Stimulated activated CD4-positive, alpha-beta T cell treated with anti-CD3 and anti-CD28 coated beads, Interleukin-15, amount 100 ng/mL, for 1 hour (primary cell): Measurements from ENCODE around the gene INPP4A.

Source experiments
- DNase-seq, 2 donors: peaks; one replicate each; pipeline ENCODE4 v3.0.0-alpha.2; 2020; ENCODE audit warnings: low read depth in 1 of 2, low spot score in 1 of 2

Gene INPP4A

GRCh38 chr2:98509542-98510321 lies 65.1 kb downstream of the INPP4A start:
- DNase-seq, result no peak

DNA sequence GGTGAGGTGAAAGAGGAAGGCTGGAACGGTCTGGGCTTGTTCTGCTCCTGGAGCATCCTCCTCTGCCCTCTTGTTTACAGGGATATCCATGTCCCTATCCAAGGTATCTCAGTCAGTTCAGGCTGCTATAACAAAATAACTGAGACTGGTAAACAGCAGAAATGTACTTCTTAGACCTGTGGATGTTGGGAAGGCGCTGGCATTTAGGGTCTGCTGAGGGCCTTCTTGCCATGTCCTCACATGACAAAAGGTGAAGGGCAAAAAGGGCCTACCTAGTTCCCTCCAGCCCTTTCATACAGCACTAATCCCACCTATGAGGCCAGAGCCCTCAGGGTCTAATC lies 65.6 kb downstream of the INPP4A start:
- DNase-seq, result no peak

GRCh38 chr2:98511981-98512380 lies 67.3 kb downstream of the INPP4A start:
- no peak for DNase-seq

- no peak for DNase-seq
Observed at GRCh38 chr2:98512699-98513098, 68.0 kb downstream of the INPP4A start.

DNA sequence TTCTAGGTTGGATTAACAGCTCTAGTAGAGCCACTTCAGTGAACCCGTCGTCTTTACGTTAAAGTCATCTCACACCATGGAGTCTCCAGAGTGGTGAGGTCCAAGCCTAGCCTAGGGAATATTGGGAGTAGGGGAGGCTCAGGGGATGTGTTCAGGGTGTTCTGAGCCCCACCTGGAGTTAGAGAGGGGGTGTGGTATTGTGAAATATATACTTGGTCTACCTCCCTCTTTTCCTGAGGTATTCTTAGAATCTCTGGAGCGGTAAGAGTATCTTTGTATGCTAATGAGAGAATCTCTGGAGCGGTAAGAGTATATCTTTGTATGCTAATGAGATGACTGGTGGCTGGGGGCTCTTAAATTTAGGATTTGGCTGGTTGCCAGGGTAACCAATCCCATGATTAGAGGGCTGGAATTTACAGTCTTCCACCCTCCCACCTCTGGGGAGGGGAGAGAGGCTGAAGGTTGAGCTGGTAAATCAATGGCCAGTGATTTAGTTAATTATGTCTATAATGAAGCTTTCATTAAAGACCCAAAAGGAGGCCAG lies 69.5 kb downstream of the INPP4A start:
- no peak for DNase-seq

- DNase-seq, result no peak
Observed at GRCh38 chr2:98514879-98515249, 70.2 kb downstream of the INPP4A start.

- no peak for DNase-seq
Observed at GRCh38 chr2:98515250-98515991, 70.8 kb downstream of the INPP4A start.

- no peak for DNase-seq
Observed at GRCh38 chr2:98516571-98516970, 71.9 kb downstream of the INPP4A start.

GRCh38 chr2:98517636-98518035 lies 73.0 kb downstream of the INPP4A start:
- no peak for DNase-seq

GRCh38 chr2:98518101-98518500 lies 73.4 kb downstream of the INPP4A start:
- DNase-seq, result peak; percentile 23 to 26

GRCh38 chr2:98519156-98519555 lies 74.5 kb downstream of the INPP4A start:
- no peak for DNase-seq

DNA sequence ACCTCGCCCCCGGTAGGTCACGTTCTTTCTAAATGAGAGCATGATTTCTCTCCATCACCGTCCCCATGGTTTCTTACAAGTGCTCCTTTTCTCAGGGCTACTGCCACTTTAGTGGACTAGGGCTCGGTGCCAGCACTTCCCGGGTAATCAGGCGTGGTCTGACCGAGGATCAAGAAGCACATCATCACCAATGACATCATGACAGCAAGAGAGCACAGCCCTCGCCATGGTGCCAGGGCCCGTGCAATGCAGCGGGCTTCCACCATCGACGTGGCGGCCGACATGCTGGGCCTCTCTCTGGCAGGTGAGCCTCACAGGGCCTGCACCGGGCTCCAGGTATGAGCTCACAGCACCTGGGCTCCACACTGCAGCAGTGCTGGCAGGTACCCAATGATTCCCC lies 75.2 kb downstream of the INPP4A start:
- no peak for DNase-seq

GRCh38 chr2:98520806-98521205 lies 76.1 kb downstream of the INPP4A start:
- DNase-seq, result no peak

DNA sequence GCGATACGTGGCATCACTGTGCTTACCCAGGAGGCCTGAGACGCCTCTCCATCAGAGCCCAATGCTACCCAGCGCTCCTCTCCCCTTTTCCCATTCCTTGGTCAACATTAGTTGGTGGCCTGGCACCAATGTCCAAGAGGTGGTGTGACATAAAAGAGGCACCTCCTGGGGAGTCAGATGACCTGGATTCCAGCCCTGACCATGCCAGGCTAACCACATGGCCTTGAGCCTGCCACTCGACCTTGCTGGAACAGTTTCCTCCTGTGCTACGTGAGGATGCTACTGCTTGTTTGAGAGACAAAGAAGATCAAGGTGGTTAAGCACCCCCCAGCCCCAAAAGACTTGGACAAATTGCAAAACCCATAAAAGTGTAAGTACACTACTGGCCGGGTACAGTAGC lies 76.6 kb downstream of the INPP4A start:
- DNase-seq, result no peak

GRCh38 chr2:98522854-98523253 lies 78.2 kb downstream of the INPP4A start:
- no peak for DNase-seq

- no peak for DNase-seq
Observed at GRCh38 chr2:98524168-98524567, 79.5 kb downstream of the INPP4A start.

GRCh38 chr2:98528349-98528748 lies 83.7 kb downstream of the INPP4A start:
- DNase-seq, result no peak

GRCh38 chr2:98530114-98530513 lies 85.5 kb downstream of the INPP4A start:
- no peak for DNase-seq

GRCh38 chr2:98532756-98533155 lies 88.1 kb downstream of the INPP4A start:
- no peak for DNase-seq

GRCh38 chr2:98533547-98533946 lies 88.9 kb downstream of the INPP4A start:
- DNase-seq, result no peak

- DNase-seq, result no peak
Observed at GRCh38 chr2:98534761-98535160, 90.1 kb downstream of the INPP4A start.

- no peak for DNase-seq
Observed at GRCh38 chr2:98535971-98536677, 91.5 kb downstream of the INPP4A start.
